ENCODE results near the gene PKNOX1. TPM values are rescaled to one million over a fixed set of nuclear protein-coding genes. Genes with fewer than 3 reads are reported as not detected.

PKNOX1 gene
- total RNA-seq, 1 experiment from 2014 or later: 15.0 TPM

- Mint-ChIP-seq H3K4me3 (ENCODE audit: unreplicated experiment) (no peak overlapping the region), H3K27ac (ENCODE audit: low read depth, unreplicated experiment) (no peak overlapping the region), H3K27me3 (ENCODE audit: insufficient read depth, unreplicated experiment) (no peaks in the 10 kb centered on the region), H3K36me3 (ENCODE audit: insufficient read depth, unreplicated experiment) (peaks cover 65% of the 10 kb centered on the region), H3K4me1 (ENCODE audit: insufficient read depth, unreplicated experiment) (no peaks in the 10 kb centered on the region), H3K9me3 (ENCODE audit: unreplicated experiment) (no peaks in the 10 kb centered on the region)
- TF ChIP-seq CTCF (IDR thresholded peaks at IDR 0.05; ENCODE audit: unreplicated experiment): no peak
- ChIA-PET CTCF (no interaction called here), POLR2A (no interaction called here)
- no peak for DNase-seq (ENCODE audit: unreplicated experiment)
- BruUV-seq (replicated peaks): no TSS peak
- intact Hi-C loops (cut with micrococcal nuclease): no loop called here
Observed at GRCh38 chr21:43020177-43020576, 45.8 kb downstream of the PKNOX1 start.

GRCh38 chr21:43020771-43021170 is 46.4 kb downstream of the PKNOX1 start:
- Mint-ChIP-seq H3K27ac (ENCODE audit: low read depth, unreplicated experiment) (no peak overlapping the region), H3K36me3 (ENCODE audit: insufficient read depth, unreplicated experiment) (peaks cover 63% of the 10 kb centered on the region), H3K4me3 (ENCODE audit: unreplicated experiment) (no peak overlapping the region), H3K4me1 (ENCODE audit: insufficient read depth, unreplicated experiment) (no peaks in the 10 kb centered on the region), H3K27me3 (ENCODE audit: insufficient read depth, unreplicated experiment) (no peaks in the 10 kb centered on the region), H3K9me3 (ENCODE audit: unreplicated experiment) (no peaks in the 10 kb centered on the region)
- TF ChIP-seq CTCF (IDR thresholded peaks at IDR 0.05; ENCODE audit: unreplicated experiment): no peak
- POLR2A ChIA-PET: no interaction called here
- BruUV-seq (replicated peaks): no TSS peak
- DNase-seq (ENCODE audit: unreplicated experiment): no peak
- intact Hi-C loops (cut with micrococcal nuclease): no loop called here
- CTCF ChIA-PET: no interaction called here

- POLR2A ChIA-PET: no interaction called here
- no peak for DNase-seq (ENCODE audit: unreplicated experiment)
- no TSS peak for BruUV-seq (replicated peaks)
Observed at GRCh38 chr21:43021191-43021590, 46.8 kb downstream of the PKNOX1 start.

GRCh38 chr21:43021756-43022600 is 47.6 kb downstream of the PKNOX1 start:
- BruUV-seq (replicated peaks): no TSS peak
- peaks cover 54% of the 10 kb centered on the region for H3K36me3 Mint-ChIP-seq (ENCODE audit: insufficient read depth, unreplicated experiment)
- no peaks in the 10 kb centered on the region for H3K4me1 Mint-ChIP-seq (ENCODE audit: insufficient read depth, unreplicated experiment)

More at GRCh38 chr21:43021191-43021590, 46.8 kb downstream of the PKNOX1 start:
- Mint-ChIP-seq H3K27me3 (ENCODE audit: insufficient read depth, unreplicated experiment) (no peaks in the 10 kb centered on the region), H3K9me3 (ENCODE audit: unreplicated experiment) (no peaks in the 10 kb centered on the region), H3K36me3 (ENCODE audit: insufficient read depth, unreplicated experiment) (peaks cover 59% of the 10 kb centered on the region), H3K27ac (ENCODE audit: low read depth, unreplicated experiment) (no peak overlapping the region), H3K4me3 (ENCODE audit: unreplicated experiment) (no peak overlapping the region), H3K4me1 (ENCODE audit: insufficient read depth, unreplicated experiment) (no peaks in the 10 kb centered on the region)
- TF ChIP-seq CTCF (IDR thresholded peaks at IDR 0.05; ENCODE audit: unreplicated experiment): no peak
- intact Hi-C loops (cut with micrococcal nuclease): no loop called here
- CTCF ChIA-PET: no interaction called here

More at GRCh38 chr21:43021756-43022600, 47.6 kb downstream of the PKNOX1 start:
- POLR2A ChIA-PET: no interaction called here
- TF ChIP-seq CTCF (IDR thresholded peaks at IDR 0.05; ENCODE audit: unreplicated experiment): no peak
- Mint-ChIP-seq H3K27me3 (ENCODE audit: insufficient read depth, unreplicated experiment) (no peaks in the 10 kb centered on the region), H3K9me3 (ENCODE audit: unreplicated experiment) (no peaks in the 10 kb centered on the region), H3K27ac (ENCODE audit: low read depth, unreplicated experiment) (no peak overlapping the region), H3K4me3 (ENCODE audit: unreplicated experiment) (no peak overlapping the region)
- CTCF ChIA-PET: no interaction called here
- DNase-seq (ENCODE audit: unreplicated experiment): no peak
- intact Hi-C loops (cut with micrococcal nuclease): no loop called here

Data from MCF 10A (cell line).